Renal cortex interstitium (tissue), 15 donors: ENCODE data around the gene MS4A4E. TPM values are rescaled to one million over a fixed set of nuclear protein-coding genes. Genes with fewer than 3 reads are reported as not detected.
A peak's percentile ranks its signal among the peaks of the same experiment; 100 is the strongest.
"Not testable (repeated sequence)": the region's sequence is repeated elsewhere in the genome, so short reads cannot be mapped to it uniquely, and the experiment has no call there.

Experiments
- DNase-seq, 11 donors: peaks; one replicate each; pipeline ENCODE4 v3.0.0-alpha.2; 2013; ENCODE audit warnings: low read depth in 9 of 11, low spot score in 4 of 11; ENCODE audit errors: extremely low read depth in 1 of 11
- long read RNA-seq, 16 experiments: transcript quantifications; one replicate each; lab custom pipeline, GENCODE V29; 2026
- polyA plus RNA-seq, 3 donors: library from polyadenylated mRNA; unstranded; fragments of 120-200 nt; gene quantifications; one replicate each; pipeline ENCODE4 v1.2.1, GENCODE V29; 2013; ENCODE audit not compliant: insufficient read length in 3 of 3

The MS4A4E gene
- 1 to 10 TPM in 1 of 3 donors, under 1 TPM in 2; 0.42 to 1.5 (median 0.72) TPM for polyA plus RNA-seq
- long read RNA-seq, donor 1, result 0 reads
- long read RNA-seq, donor 2, result 0 reads
- long read RNA-seq, donor 3, result 0 reads
- long read RNA-seq, donor 4, result 0 reads
- long read RNA-seq, donor 5, result 0 reads
- long read RNA-seq, donor 6, result 0 reads
- long read RNA-seq, donor 7, partial matches to known transcripts, result 5 of 5 reads
- long read RNA-seq, donor 7, other reads (novel, unspliced or antisense), result 0 of 5 reads
- long read RNA-seq, donor 8, result 0 reads
- long read RNA-seq, donor 9, result 0 reads
- long read RNA-seq, donor 10, result 0 reads
- long read RNA-seq, donor 11, result 0 reads
- long read RNA-seq, donor 12, result 0 reads
- long read RNA-seq, donor 13, result 0 reads
- long read RNA-seq, donor 14, result 0 reads
- long read RNA-seq, donor 15, result 0 reads
- long read RNA-seq, donor 16, partial matches to known transcripts, result 5 of 5 reads
- long read RNA-seq, donor 16, other reads (novel, unspliced or antisense), result 0 of 5 reads

GRCh38 chr11:60242740-60243239 lies at the start of gene MS4A4E:
MS4A4E (minus strand) TSS chr11:60243137; CDS start chr11:60230055, 13,082 bp downstream.
- DNase-seq, result no peak

DNA sequence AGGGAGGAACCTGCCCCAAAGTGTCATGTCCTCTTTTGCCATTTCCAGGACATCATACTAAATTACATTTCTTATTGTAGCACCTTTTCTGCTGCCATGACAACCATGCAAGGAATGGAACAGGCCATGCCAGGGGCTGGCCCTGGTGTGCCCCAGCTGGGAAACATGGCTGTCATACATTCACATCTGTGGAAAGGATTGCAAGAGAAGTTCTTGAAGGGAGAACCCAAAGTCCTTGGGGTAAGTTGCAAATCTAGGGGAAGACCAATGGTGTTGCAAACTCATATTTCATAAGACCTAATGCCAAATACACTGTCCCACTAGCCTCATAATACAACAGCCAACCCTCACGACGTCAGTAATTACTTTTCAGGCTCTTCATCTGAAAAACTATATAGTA lies 49.2 kb upstream of the MS4A4E start:
- no peak for DNase-seq

DNA sequence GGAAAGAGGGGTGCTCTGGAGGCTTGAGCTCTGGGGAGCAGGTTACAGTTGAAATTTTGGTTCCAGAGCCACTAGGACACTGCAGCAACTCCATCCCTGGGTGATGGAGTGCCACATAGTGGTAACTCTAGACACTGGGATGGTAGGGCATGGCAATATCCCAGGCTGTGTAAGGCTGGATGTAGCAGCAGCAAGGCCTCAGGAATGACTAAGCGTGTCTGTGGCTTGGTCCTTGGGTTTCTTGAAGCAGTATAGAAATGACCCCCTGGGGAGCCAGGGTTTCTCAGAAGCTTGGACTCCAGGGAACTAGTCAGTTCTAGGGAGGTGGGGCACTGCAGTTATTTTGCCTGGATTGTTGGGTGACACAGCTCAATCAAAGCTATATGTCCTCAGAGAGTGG lies 45.6 kb upstream of the MS4A4E start:
- DNase-seq, result no peak

DNA sequence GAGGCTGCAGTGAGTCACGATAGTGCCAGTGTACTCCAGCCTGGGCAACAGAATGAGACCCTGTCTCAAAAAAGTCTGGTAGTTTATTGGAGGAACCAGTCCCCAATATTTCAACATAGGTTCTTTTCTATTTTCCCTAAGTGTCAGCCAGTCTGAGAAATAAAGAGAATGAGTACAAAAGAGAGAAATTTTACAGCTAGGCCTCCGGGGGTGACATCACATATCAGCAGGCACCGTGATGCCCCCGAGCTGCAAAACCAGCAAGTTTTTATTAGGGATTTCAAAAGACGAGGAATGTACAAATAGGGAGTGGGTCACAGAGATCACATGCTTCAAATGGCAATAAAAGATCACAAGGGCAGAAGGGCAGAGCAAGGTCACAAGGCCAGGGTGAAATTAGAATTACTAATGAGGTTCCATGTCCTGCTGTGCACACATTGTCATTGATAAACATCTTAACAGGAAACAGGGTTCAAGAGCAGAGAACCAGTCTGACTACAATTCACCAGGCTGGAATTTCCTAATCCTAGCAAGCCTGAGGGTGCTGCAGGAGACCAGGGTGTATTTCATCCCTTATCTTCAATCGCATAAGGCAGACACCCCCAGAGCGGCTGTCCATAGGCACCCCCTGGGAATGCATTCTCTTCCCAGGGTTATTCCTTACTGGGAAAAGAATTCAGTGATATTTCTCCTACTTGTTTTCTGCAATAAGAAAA lies 42.6 kb upstream of the MS4A4E start:
- not testable (repeated sequence) for DNase-seq

DNA sequence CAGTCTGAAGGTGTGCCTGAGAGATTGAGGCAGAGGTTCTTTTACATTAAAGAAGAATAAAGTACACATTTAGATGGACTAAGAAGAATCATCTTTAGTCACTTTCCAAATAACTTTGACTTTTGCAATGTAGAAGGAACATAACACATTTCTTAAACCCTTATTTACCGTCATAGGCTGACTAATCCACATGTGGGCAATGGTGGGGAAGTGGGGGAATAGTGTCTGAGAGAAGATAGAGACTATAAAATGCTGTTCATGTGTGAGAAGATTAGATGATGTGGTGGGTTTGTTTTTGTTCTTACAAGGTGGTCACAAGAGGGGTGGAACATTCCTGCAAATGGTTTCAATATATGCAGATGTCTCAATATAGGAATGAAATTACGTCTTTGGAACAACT lies 39.3 kb upstream of the MS4A4E start:
- DNase-seq, result no peak

- DNase-seq, result no peak
Measured at GRCh38 chr11:60281485-60281884, 38.5 kb upstream of the MS4A4E start.

DNA sequence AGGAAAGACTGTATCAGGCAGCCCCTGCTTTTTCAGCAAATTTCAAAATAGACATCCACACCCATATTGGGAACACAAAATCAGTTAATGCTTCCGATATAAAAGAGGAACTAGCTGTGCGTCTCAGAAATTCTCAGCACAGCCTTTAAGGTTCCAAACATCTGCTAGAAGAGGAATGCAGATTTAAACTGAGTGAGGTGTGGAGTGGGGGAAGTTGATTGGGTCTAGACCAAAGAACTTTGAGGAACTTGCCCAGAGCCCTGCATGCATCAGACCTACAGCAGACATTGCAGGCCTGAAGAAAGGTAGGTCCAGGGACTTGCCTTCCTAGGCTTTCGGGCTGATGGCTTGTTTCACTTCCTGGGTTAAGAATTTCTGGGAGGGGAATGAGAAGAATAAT lies 37.5 kb upstream of the MS4A4E start, which contains the start of gene MS4A4A:
Gene MS4A4A (plus strand): TSS at position 255 of the 400 bp plus-strand sequence. CDS start 10 bp downstream, at position 265.
- DNase-seq, result no peak

GRCh38 chr11:60274416-60274815 lies 31.5 kb upstream of the MS4A4E start:
- DNase-seq, result no peak

DNA sequence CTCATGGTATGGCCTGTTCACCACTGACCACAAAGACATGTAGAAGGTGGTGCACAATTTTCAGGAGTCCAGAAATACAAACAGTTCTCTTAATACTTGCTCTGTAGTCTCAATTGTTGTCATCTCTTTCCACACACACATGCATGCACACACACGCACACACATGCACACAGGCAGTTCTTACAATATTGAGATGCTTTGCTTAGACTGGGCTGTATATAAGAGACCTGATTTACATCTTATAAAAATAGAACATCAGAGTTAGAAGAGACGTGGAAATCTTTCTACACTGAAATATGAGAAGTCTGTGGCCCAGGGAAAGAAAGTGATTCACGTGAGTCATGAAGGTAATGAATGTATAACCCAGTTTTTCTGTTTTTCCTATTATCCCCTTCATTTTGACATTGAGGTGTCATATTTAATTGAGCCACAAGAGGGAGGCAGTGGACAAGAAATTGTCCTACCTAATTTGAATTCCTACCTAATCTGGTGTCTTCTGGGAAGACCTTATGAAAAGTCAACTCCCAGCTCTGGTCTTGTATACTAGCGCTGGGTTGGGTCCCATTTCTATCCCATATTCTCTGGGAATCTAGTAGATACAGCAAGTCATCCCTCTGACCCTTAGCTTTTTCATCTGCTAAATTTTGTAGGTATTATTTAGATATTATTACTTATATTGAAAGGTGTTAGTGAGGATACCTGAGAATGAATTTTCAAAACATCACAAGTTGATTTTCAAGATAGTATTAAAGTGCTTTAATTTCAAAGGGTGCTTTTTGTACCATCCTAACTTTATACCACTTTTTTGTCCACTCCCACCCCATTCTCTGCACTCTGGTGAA lies 22.7 kb upstream of the MS4A4E start:
- peak in 6 of 11 donors; percentile 4 to 37 (median 11) for DNase-seq

GRCh38 chr11:60264644-60265043 lies 21.7 kb upstream of the MS4A4E start:
- DNase-seq, result no peak

- DNase-seq, result no peak
Measured at GRCh38 chr11:60263402-60263801, 20.5 kb upstream of the MS4A4E start.

DNA sequence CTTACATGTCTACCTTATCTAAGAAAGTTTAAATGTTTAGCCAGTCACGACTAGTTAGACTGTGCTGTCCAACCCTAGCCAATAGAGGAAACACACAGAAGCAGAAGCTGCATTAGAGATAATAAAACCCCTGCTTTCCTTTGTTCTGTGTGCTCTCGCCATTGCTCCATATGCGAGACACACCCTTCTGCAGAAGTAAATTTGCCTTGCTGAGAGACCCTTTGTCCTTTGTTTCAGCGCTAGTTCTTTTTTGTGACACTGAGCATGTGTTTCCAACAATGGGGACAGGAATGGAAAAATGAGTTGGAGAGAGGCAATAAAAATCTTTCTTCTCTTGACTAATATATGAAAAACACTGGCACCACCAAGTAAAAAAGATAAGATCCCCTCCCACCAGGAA lies 18.1 kb upstream of the MS4A4E start:
- no peak for DNase-seq

DNA sequence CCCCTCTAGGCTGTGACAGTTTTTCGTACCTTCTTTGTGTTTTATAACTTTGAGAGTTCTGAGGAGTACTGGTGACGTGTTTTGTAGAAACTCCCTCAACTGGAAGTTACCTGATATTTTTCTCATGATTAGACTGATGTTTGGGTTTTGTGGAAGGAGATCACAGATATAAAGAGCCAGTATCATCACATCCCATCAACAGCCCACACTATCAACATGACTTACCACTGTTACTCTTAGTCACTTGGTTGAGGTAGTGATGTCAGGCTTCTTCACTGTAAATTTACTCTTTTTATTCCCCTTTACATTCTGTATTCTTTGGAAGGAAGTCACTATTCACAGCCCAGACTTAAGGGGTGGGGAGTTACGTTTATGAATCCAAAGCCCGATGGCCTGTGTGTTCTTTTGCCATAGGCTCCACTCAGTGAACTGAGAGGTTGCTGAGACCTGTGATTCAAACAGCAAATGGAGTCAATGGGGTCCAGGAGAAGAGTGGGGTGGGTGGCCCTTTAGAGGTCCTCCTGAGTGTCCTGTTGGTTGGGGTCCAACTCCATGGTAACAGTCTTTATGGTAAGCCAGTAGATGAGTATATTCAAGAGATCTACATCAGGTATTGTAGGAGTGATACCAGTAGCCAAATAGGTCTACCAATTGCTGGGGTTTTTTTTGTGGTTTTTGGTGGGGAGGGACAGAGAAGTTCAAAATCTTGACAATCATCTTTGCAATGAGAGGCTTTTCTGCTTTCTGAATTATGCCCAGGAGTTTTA lies 15.2 kb upstream of the MS4A4E start:
- DNase-seq, result no peak

DNA sequence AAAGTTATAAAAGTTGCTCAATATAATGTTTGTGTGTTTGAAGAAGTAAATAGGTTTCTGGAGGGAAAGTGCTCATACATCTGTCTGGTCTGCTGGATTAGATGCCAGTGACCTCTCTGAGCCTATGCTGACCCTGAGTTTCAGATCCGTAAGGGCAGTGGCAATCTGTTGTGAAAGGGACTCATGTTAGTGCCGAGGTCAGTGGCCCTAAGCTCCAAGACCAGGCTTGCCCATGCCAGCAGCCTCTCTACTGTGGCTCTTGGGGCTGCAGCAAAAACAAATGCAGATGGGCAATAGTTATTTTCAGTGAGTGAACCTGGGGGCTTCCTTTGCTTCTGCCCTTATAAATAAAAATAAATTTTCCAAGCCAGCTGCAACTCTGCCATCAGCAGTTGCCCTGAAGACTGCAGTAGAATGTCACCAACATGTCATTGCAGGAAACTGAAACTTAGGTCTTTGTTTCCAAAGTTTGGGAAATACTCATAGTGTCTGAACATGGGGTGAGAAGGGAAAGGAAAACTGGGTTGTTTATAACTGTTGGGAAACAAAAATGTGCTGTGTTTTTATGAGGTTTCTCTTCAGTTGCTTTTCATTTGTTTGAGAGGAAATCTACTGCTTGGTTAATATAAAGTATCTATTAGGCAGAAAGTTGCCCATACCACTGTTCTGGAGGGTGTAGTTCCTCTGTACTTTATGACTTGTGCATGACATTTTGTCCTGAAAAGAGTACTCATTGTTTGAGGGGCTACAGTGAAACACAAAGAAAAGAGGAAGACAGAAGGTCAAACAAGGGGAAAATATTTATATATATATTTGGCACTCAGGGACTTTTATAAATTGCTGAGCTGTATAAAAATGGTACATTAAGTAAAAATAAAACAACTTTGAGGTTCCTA lies 9.5 kb upstream of the MS4A4E start:
- no peak for DNase-seq

- DNase-seq, result peak in 6 of 11 donors; percentile 1 to 47 (median 22)
Measured at GRCh38 chr11:60251485-60252212, 8.7 kb upstream of the MS4A4E start.

GRCh38 chr11:60241786-60242185 lies 1.2 kb downstream of the MS4A4E start:
- DNase-seq, result no peak

DNA sequence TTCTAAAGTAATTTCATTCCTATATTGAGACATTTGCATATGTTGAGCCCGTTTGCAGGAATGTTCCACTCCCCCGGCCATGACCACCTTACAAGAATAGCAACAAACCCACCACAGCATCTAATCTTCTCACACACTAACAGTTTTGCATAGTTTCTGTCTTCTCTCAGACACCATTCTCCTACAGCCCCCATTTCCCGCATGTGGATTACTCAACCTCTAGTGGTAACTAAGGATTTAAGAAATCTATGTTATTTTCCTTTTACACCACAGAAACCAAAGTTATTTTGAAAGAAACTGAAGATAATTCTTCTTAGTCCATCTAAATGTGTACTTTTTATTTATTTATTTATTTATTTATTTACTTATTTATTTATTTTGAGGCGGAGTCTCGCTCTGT lies 2.3 kb downstream of the MS4A4E start:
- no peak for DNase-seq
